Measurements from ENCODE around the gene LCN9. TPM values are rescaled to one million over a fixed set of nuclear protein-coding genes. Genes with fewer than 3 reads are reported as not detected.

The LCN9 gene
- total and polyA plus RNA-seq, 4 donors = not detected

DNA sequence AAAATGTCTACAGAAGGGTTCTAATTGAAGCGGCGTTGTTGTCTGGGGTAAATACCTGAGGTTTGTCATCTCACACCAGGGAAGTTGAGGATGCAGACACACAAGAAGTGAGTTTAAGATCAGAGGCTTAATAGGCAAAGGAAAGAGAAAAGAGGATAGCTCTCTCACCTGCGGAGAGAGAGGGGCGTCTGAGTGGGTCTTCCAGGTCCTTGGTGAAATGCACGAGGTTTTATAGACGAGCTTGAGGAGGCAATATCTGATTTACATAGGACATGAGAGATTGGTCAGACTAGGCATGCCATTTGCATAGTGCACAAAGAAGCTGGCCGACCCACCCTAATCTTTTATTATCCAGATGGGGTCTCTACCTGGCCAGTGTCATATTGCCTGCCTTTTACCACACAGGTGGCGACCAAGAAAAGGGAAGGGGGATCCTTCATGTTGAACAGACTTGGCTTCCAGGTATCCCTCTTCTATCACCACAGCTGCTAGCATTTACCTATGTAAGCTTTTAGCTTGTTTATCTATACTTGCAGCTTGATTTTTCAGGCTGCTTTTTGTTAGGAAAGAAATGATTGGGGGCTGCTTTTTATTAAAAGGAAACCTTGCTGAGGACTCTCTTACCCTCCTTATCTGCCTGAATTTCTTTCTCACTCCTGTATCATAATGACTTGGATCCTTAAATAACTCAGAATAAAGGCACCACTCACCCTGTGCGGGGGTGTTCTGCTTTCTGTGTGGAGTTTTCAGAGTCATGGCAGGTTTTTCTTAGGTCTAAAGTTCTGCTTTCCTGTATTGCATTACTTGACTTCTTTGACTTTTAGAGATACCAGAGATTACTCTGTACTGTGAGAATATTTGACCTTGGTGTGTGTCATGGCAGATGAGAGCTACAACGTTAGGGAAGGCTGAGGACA is 14.4 kb upstream of the LCN9 start:
- no peak for DNase-seq (ENCODE audit: low spot score)
- WGBS = 73% methylated on average over 10 of the region's 10 CpGs
- Histone ChIP-seq H3K9me3 (ENCODE audit: control insufficient read depth in 4 of 4, low read length in 3 of 4) (peaks cover 19 to 45% (median 23%) of the 10 kb centered on the region in 4 donors), H3K4me1 (ENCODE audit: control insufficient read depth in 4 of 4, insufficient read depth in 4 of 4, low read length in 3 of 4) (no peaks in the 10 kb centered on the region), H3K9ac (ENCODE audit: low read depth in 1 of 2, low read length in 2 of 2) (no peak overlapping the region), H3K27ac (ENCODE audit: low read depth in 1 of 2, low read length in 2 of 2) (no peak overlapping the region), H3K27me3 (ENCODE audit: control insufficient read depth in 4 of 4, insufficient read depth in 4 of 4, low read length in 3 of 4) (no peaks in the 10 kb centered on the region), H3K4me3 (ENCODE audit: low read depth in 1 of 3, low read length in 3 of 3) (no peak overlapping the region), H3K36me3 (ENCODE audit: control insufficient read depth in 4 of 4, insufficient read depth in 3 of 4, low read depth in 1 of 4, low read length in 3 of 4) (no peaks in the 10 kb centered on the region)
- TF ChIP-seq, protein P1, sequence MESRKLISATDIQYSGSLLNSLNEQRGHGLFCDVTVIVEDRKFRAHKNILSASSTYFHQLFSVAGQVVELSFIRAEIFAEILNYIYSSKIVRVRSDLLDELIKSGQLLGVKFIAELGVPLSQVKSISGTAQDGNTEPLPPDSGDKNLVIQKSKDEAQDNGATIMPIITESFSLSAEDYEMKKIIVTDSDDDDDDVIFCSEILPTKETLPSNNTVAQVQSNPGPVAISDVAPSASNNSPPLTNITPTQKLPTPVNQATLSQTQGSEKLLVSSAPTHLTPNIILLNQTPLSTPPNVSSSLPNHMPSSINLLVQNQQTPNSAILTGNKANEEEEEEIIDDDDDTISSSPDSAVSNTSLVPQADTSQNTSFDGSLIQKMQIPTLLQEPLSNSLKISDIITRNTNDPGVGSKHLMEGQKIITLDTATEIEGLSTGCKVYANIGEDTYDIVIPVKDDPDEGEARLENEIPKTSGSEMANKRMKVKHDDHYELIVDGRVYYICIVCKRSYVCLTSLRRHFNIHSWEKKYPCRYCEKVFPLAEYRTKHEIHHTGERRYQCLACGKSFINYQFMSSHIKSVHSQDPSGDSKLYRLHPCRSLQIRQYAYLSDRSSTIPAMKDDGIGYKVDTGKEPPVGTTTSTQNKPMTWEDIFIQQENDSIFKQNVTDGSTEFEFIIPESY (IDR thresholded peaks at IDR 0.05) = no peak
- TF ChIP-seq HNF4A (conservative IDR thresholded peaks at IDR 0.05) = no peak

DNA sequence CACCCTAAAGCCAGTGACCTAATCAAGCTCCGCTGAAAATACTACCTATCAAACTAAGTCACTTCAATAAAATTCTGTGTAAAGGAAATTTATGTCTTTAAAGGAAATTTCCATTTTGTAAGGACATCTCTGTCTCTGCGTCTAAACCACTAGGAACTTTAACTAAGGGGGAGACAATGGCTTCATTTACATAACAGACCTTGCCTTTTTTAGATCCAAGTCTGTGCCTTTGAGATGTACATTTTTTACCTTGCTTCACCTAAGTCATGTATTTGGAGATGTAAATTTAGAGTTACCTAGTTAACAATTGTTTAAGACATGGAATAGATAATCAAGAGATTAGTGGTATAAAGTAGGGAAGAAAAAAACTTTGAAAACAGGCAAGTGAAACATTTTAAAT is 13.6 kb upstream of the LCN9 start:
- no peak for DNase-seq (ENCODE audit: low spot score)
- H3K9ac ChIP-seq (ENCODE audit: low read depth in 1 of 2, low read length in 2 of 2) = no peak overlapping the region
- TF ChIP-seq JUND (IDR thresholded peaks at IDR 0.05) (no peak), HNF4A (conservative IDR thresholded peaks at IDR 0.05) (no peak), HNF4G (IDR thresholded peaks at IDR 0.05) (no peak), FOXA1 (IDR thresholded peaks at IDR 0.05) (no peak), TAF1 (conservative IDR thresholded peaks at IDR 0.05) (no peak)
- TF ChIP-seq, protein P1 (IDR thresholded peaks at IDR 0.05) = no peak
- H3K27ac ChIP-seq (ENCODE audit: low read depth in 1 of 2, low read length in 2 of 2) = no peak overlapping the region
- no peaks in the 10 kb centered on the region for H3K4me1 ChIP-seq (ENCODE audit: control insufficient read depth in 4 of 4, insufficient read depth in 4 of 4, low read length in 3 of 4)
- no peaks in the 10 kb centered on the region for H3K27me3 ChIP-seq (ENCODE audit: control insufficient read depth in 4 of 4, insufficient read depth in 4 of 4, low read length in 3 of 4)
- H3K9me3 ChIP-seq (ENCODE audit: control insufficient read depth in 4 of 4, low read length in 3 of 4) = peaks cover 19 to 41% (median 21%) of the 10 kb centered on the region in 4 donors
- 65% methylated on average over 2 of the region's 2 CpGs for WGBS
- no peaks in the 10 kb centered on the region for H3K36me3 ChIP-seq (ENCODE audit: control insufficient read depth in 4 of 4, insufficient read depth in 3 of 4, low read depth in 1 of 4, low read length in 3 of 4)
- no peak overlapping the region for H3K4me3 ChIP-seq (ENCODE audit: low read depth in 1 of 3, low read length in 3 of 3)

DNA sequence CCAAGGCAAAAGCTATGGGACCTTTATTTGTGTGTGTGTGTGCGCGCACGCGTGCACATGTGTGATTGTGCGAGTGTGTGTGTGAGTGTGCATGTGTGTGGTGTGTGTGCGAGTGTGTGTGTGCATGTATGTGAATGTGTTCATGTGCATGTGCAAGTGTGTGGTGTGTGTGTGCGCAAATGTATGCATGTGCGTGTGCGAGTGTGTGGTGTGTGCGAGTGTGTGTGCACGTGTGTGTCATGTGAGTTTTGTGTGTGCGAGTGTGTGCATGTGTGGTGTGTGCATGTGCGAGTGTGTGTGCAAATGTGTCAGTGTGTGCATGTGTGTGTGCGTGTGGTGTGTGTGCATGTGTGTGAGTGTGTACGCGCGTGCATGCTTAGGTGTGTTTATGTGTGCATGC is 12.7 kb upstream of the LCN9 start:
- TF ChIP-seq HNF4G (IDR thresholded peaks at IDR 0.05) (no peak), FOXA1 (IDR thresholded peaks at IDR 0.05) (no peak), RAD21 (IDR thresholded peaks at IDR 0.05) (no peak), TAF1 (conservative IDR thresholded peaks at IDR 0.05) (no peak)

More for the DNA sequence above, 12.7 kb upstream of the LCN9 start:
- no peak for DNase-seq (ENCODE audit: low spot score)
- no peak overlapping the region for H3K4me3 ChIP-seq (ENCODE audit: low read depth in 1 of 3, low read length in 3 of 3)
- no peaks in the 10 kb centered on the region for H3K36me3 ChIP-seq (ENCODE audit: control insufficient read depth in 4 of 4, insufficient read depth in 3 of 4, low read depth in 1 of 4, low read length in 3 of 4)
- no peaks in the 10 kb centered on the region for H3K4me1 ChIP-seq (ENCODE audit: control insufficient read depth in 4 of 4, insufficient read depth in 4 of 4, low read length in 3 of 4)
- 94% methylated on average over 17 of the region's 17 CpGs for WGBS
- no peaks in the 10 kb centered on the region for H3K27me3 ChIP-seq (ENCODE audit: control insufficient read depth in 4 of 4, insufficient read depth in 4 of 4, low read length in 3 of 4)
- H3K9ac ChIP-seq (ENCODE audit: low read depth in 1 of 2, low read length in 2 of 2) = no peak overlapping the region
- H3K27ac ChIP-seq (ENCODE audit: low read depth in 1 of 2, low read length in 2 of 2) = no peak overlapping the region
- peaks cover 13 to 32% (median 14%) of the 10 kb centered on the region in 4 donors for H3K9me3 ChIP-seq (ENCODE audit: control insufficient read depth in 4 of 4, low read length in 3 of 4)

All from liver (tissue), 9 donors.